GM19467 (cell line): ENCODE data around the gene ATAD3B.

Source experiments
- ATAC-seq: cut with Tn5 transposase; IDR thresholded peaks from one replicate; pipeline ENCODE4 v1.9.1; 2021; ENCODE audit warnings: mild to moderate bottlenecking, moderate library complexity; ENCODE audit not compliant: unreplicated experiment

Gene ATAD3B

GRCh38 chr1:1542766-1543705 lies 71.5 kb downstream of the ATAD3B start:
- ATAC-seq = no peak

GRCh38 chr1:1543706-1544099 lies 72.1 kb downstream of the ATAD3B start:
- no peak for ATAC-seq

- ATAC-seq = no peak
Observed at GRCh38 chr1:1544544-1544943, 73.0 kb downstream of the ATAD3B start.
